HCT116 (cell line): ENCODE data around the gene CAMKMT. TPM values are rescaled to one million over a fixed set of nuclear protein-coding genes. Genes with fewer than 3 reads are reported as not detected.

Experiments
- ATAC-seq: fragments of 200-7000 bp; cut with Tn5 transposase; 2 replicates; pipeline ENCODE4 v1.9.1; 2020; ENCODE audit warnings: mild to moderate bottlenecking, moderate library complexity
- BruUV-seq: library from RNA; stranded (reverse); fragments of 400-500 nt; replicated peaks from 2 replicates; lab custom pipeline; 2021; lab: Mats Ljungman, UMichigan
- CTCF ChIA-PET: fragments of 300-600 bp; sonication (Branson Sonifier 250); formaldehyde crosslinking; loops from one replicate; lab custom pipeline; 2021; ENCODE audit warnings: antibody characterized with exemption; lab: Charles Lee
- POLR2A ChIA-PET: fragments of 300-600, 350-600 bp; sonication (Branson Sonifier 250); formaldehyde crosslinking; loops from one replicate; lab custom pipeline; 2021; ENCODE audit warnings: antibody characterized with exemption; lab: Charles Lee
- RAD21 ChIA-PET, 2 experiments: fragments of 300-600 bp; sonication (Branson Sonifier 250); formaldehyde crosslinking; loops; one replicate each; lab custom pipeline; 2023; ENCODE audit warnings: low total read pairs in 2 of 2; ENCODE audit not compliant: uncharacterized antibody in 2 of 2, unreplicated experiment in 2 of 2, low non-redundant PET in 1 of 2; lab: Charles Lee
- DNase-seq: peaks from one replicate; pipeline ENCODE4 v3.0.0-alpha.2; 2010; ENCODE audit warnings: low read depth, low spot score
- H2AFZ ChIP-seq: fragments of 200-600 bp; shearing (Covaris generic), sonication (generic); 2 replicates; pipeline ENCODE4 v1.6.1; 2017; ENCODE audit warnings: low read depth, mixed run types, mixed read lengths, antibody characterized with exemption, low read length; ENCODE audit not compliant: poor library complexity, severe bottlenecking
- H3K27ac ChIP-seq: 2 replicates; pipeline ENCODE4 v1.5.1; 2012; ENCODE audit warnings: low read depth, low read length
- H3K27me3 ChIP-seq: fragments of 200-600 bp; sonication (generic); 2 replicates; pipeline ENCODE4 v1.6.1; 2016; ENCODE audit warnings: mixed run types, low read length, mixed read lengths; ENCODE audit not compliant: insufficient read depth
- H3K36me3 ChIP-seq, 2 experiments: fragments of 200-500 bp in 1 of 2; fragments of 200-600 bp in 1 of 2; sonication (Bioruptor generic) in 1 of 2; sonication (generic) in 1 of 2; 2 replicates each; pipeline versions ENCODE4 v1.5.1 to v1.6.1; 2014 to 2016; ENCODE audit warnings: low read length in 2 of 2, inconsistent platforms in 1 of 2, mixed read lengths in 1 of 2, mixed run types in 1 of 2; ENCODE audit not compliant: insufficient read depth in 2 of 2, control insufficient read depth in 1 of 2
- H3K4me1 ChIP-seq, 2 experiments: fragments of 200-600 bp in 1 of 2; sonication (generic) in 1 of 2; 2 replicates each; pipeline versions ENCODE4 v1.5.1 to v1.6.1; 2012 to 2017; ENCODE audit warnings: low read length in 2 of 2, inconsistent platforms in 1 of 2, mild to moderate bottlenecking in 1 of 2, mixed read lengths in 1 of 2, mixed run types in 1 of 2, moderate library complexity in 1 of 2; ENCODE audit not compliant: insufficient read depth in 2 of 2, control insufficient read depth in 1 of 2
- H3K4me2 ChIP-seq: fragments of 200-600 bp; sonication (generic); 2 replicates; pipeline ENCODE4 v1.6.1; 2017; ENCODE audit warnings: mixed run types, low read length, mixed read lengths
- H3K4me3 ChIP-seq, 2 experiments: fragments of 200-600 bp in 1 of 2; sonication (generic) in 1 of 2; replicated peaks in 1 of 2; 2 replicates each; pipeline ENCODE4 v1.5.1; 2011 to 2016; ENCODE audit warnings: low read length in 2 of 2, control low read depth in 1 of 2, low read depth in 1 of 2, mild to moderate bottlenecking in 1 of 2, mixed read lengths in 1 of 2, mixed run types in 1 of 2
- H3K79me2 ChIP-seq: fragments of 200-600 bp; sonication (generic); 2 replicates; pipeline ENCODE4 v1.6.1; 2017; ENCODE audit warnings: mild to moderate bottlenecking, mixed run types, low read length, moderate library complexity, mixed read lengths; ENCODE audit not compliant: insufficient read depth
- H3K9ac ChIP-seq: fragments of 200-600 bp; sonication (generic); 2 replicates; pipeline ENCODE4 v1.6.1; 2016; ENCODE audit warnings: low read length, mixed read lengths
- H3K9me2 ChIP-seq: fragments of 200-600 bp; sonication (generic), shearing (Covaris generic); 2 replicates; pipeline ENCODE4 v1.6.1; 2017; ENCODE audit warnings: mixed run types, mild to moderate bottlenecking, moderate library complexity; ENCODE audit not compliant: insufficient read depth
- H3K9me3 ChIP-seq, 2 experiments: fragments of 200-500 bp in 1 of 2; fragments of 200-600 bp in 1 of 2; sonication (Bioruptor generic) in 1 of 2; sonication (generic) in 1 of 2; 2 replicates each; pipeline ENCODE4 v1.6.1; 2014 to 2017; ENCODE audit warnings: low read length in 2 of 2, mixed read lengths in 2 of 2, inconsistent platforms in 1 of 2, low read depth in 1 of 2, mild to moderate bottlenecking in 1 of 2, mixed run types in 1 of 2, moderate library complexity in 1 of 2; ENCODE audit not compliant: control insufficient read depth in 1 of 2, insufficient read depth in 1 of 2
- H4K20me1 ChIP-seq: fragments of 200-600 bp; sonication (generic), shearing (Covaris generic); 2 replicates; pipeline ENCODE4 v1.6.1; 2017; ENCODE audit warnings: mixed run types, mild to moderate bottlenecking, moderate library complexity; ENCODE audit not compliant: insufficient read depth
- ATF3 ChIP-seq: IDR thresholded peaks from 2 replicates; pipeline ENCODE4 v1.6.1; 2012
- CBX3 ChIP-seq: IDR thresholded peaks from 2 replicates; pipeline ENCODE4 v1.6.1; 2012; ENCODE audit warnings: low read depth
- CEBPB ChIP-seq: IDR thresholded peaks from 2 replicates; pipeline ENCODE4 v1.6.1; 2012; ENCODE audit warnings: low read depth
- EGR1 ChIP-seq: IDR thresholded peaks from 2 replicates; pipeline ENCODE4 v1.6.1; 2012; ENCODE audit warnings: low read depth
- FOSL1 ChIP-seq: IDR thresholded peaks from 2 replicates; pipeline ENCODE4 v1.6.1; 2012; ENCODE audit warnings: low read depth
- JUND ChIP-seq: IDR thresholded peaks from 2 replicates; pipeline ENCODE4 v1.6.1; 2012
- MAX ChIP-seq: IDR thresholded peaks from 2 replicates; pipeline ENCODE4 v1.6.1; 2012
- POLR2A ChIP-seq: IDR thresholded peaks from 2 replicates; pipeline ENCODE4 v1.7.0; 2011; ENCODE audit warnings: borderline replicate concordance; ENCODE audit not compliant: insufficient read depth, insufficient read length; ENCODE audit errors: extremely low read depth
- POLR2AphosphoS5 ChIP-seq: IDR thresholded peaks from 2 replicates; pipeline ENCODE4 v1.6.1; 2011; ENCODE audit warnings: mild to moderate bottlenecking, low read depth, low read length, moderate library complexity
- RAD21 ChIP-seq: IDR thresholded peaks from 2 replicates; pipeline ENCODE4 v1.6.1; 2012; ENCODE audit warnings: low read depth, mild to moderate bottlenecking
- SIN3A ChIP-seq: IDR thresholded peaks from 2 replicates; pipeline ENCODE4 v1.6.1; 2012; ENCODE audit warnings: low read depth
- SRF ChIP-seq: IDR thresholded peaks from 2 replicates; pipeline ENCODE4 v1.6.1; 2012; ENCODE audit warnings: low read depth
- ZFX ChIP-seq: fragments of 450-650 bp; IDR thresholded peaks from 2 replicates; pipeline ENCODE4 v1.6.1; 2017
- ZNF274 ChIP-seq: fragments of 200-500 bp; sonication (Bioruptor generic); IDR thresholded peaks from 2 replicates; pipeline ENCODE4 v1.6.1; 2014; ENCODE audit warnings: mild to moderate bottlenecking, low read depth, low read length, inconsistent platforms
- intact Hi-C: fragments of 100-400 bp; cut with micrococcal nuclease; formaldehyde crosslinking; loops from 2 replicates; pipeline ENCODE4 v1.10.0; 2022
- total RNA-seq: library from RNA; stranded (reverse); gene quantifications from one replicate; pipeline ENCODE4 v1.2.1, GENCODE V29; 2021; ENCODE audit not compliant: unreplicated experiment

The CAMKMT gene
- total RNA-seq, 1 experiment from 2014 or later: 10.6 TPM

GRCh38 chr2:44444881-44445280 lies 83.1 kb downstream of the CAMKMT start:
- H3K27ac ChIP-seq: no peak overlapping the region
- H3K4me2 ChIP-seq: no peak overlapping the region
- ChIA-PET POLR2A (no interaction called here), RAD21 (no interaction called here), CTCF (no interaction called here)
- H3K9me2 ChIP-seq: no peaks in the 10 kb centered on the region
- BruUV-seq: no TSS peak
- intact Hi-C loops: no loop called here
- no peak for DNase-seq
- no peak overlapping the region for H2AFZ ChIP-seq
- no peak overlapping the region for H3K4me3 ChIP-seq
- no peaks in the 10 kb centered on the region for H3K9me3 ChIP-seq
- TF ChIP-seq POLR2AphosphoS5: no peak
- TF ChIP-seq RAD21: no peak
- TF ChIP-seq ZFX: no peak
- TF ChIP-seq SIN3A: no peak
- no peak for TF ChIP-seq ZNF274
- no peak for TF ChIP-seq JUND
- H3K79me2 ChIP-seq: no peaks in the 10 kb centered on the region
- no peaks in the 10 kb centered on the region for H3K27me3 ChIP-seq
- H3K36me3 ChIP-seq: no peaks in the 10 kb centered on the region
- no peaks in the 10 kb centered on the region for H4K20me1 ChIP-seq
- no peaks in the 10 kb centered on the region; a peak in 1 of 4 replicates for H3K4me1 ChIP-seq
- no peak overlapping the region for H3K9ac ChIP-seq
- no peak for ATAC-seq

- H3K9me3 ChIP-seq: no peaks in the 10 kb centered on the region
- H3K4me2 ChIP-seq: no peak overlapping the region
- no peaks in the 10 kb centered on the region for H3K27me3 ChIP-seq
- ChIA-PET CTCF (no interaction called here), RAD21 (no interaction called here), POLR2A (no interaction called here)
- H3K27ac ChIP-seq: no peak overlapping the region
- H2AFZ ChIP-seq: no peak overlapping the region
- no peak overlapping the region for H3K4me3 ChIP-seq
- no TSS peak for BruUV-seq
- intact Hi-C loops: no loop called here
- no peak overlapping the region for H3K9ac ChIP-seq
- ATAC-seq (no peak), DNase-seq (no peak)
- H3K79me2 ChIP-seq: no peaks in the 10 kb centered on the region
- H3K9me2 ChIP-seq: no peaks in the 10 kb centered on the region
- TF ChIP-seq FOSL1: no peak
- TF ChIP-seq JUND: no peak
- no peak for TF ChIP-seq ATF3
- no peak for TF ChIP-seq MAX
- no peak for TF ChIP-seq SIN3A
- TF ChIP-seq ZFX: no peak
- no peak for TF ChIP-seq POLR2A
- TF ChIP-seq CEBPB: no peak
- TF ChIP-seq SRF: no peak
- no peak for TF ChIP-seq EGR1
- no peak for TF ChIP-seq CBX3
- no peaks in the 10 kb centered on the region for H3K4me1 ChIP-seq
- H4K20me1 ChIP-seq: no peaks in the 10 kb centered on the region
- H3K36me3 ChIP-seq: no peaks in the 10 kb centered on the region
Measured at GRCh38 chr2:44448860-44449527, 87.2 kb downstream of the CAMKMT start.
